ENCODE results near the gene BRD4.

BRD4 gene

DNA sequence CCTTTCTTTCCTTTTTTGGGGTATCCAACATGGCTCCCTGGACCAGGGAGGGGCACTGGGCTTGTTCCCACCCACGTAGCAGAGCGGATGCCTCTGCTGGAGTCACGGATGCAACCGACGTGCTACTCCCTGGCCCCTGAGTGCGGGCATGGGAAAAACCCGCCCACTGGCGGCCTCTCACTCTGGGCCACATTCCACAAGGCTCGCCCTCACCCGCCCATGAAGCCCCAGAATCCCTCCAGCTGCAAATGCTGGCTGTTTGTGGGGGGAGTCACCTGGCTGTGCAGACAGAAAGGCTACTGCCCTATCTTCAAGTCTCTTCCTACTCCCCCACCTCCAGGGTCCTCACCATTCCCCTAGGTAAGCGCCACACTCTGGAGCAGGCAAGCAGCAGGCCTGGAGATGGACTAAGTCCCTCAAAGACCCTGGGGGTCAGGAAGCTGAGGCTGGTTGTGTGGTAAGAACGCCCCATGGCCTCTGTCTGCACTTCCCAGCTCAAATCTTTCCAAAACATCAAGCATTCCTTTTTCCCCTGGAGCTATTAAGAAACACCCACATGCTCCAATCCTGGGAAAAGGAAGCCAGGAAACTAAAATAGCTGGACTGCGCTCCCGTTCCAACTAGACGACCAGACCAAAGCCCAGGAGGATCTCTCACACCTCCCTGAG, 82.2 kb downstream of the BRD4 start:
- Histone ChIP-seq H3K27me3 (ENCODE audit: insufficient read depth, low read depth, severe bottlenecking) (no peaks in the 10 kb centered on the region), H3K4me3 (ENCODE audit: low read depth, low read length) (no peak overlapping the region), H3K27ac (no peak overlapping the region), H3K36me3 (peaks cover 91% of the 10 kb centered on the region), H3K9me3 (ENCODE audit: severe bottlenecking) (no peaks in the 10 kb centered on the region)
- no peak for DNase-seq
- TF ChIP-seq, protein P1, sequence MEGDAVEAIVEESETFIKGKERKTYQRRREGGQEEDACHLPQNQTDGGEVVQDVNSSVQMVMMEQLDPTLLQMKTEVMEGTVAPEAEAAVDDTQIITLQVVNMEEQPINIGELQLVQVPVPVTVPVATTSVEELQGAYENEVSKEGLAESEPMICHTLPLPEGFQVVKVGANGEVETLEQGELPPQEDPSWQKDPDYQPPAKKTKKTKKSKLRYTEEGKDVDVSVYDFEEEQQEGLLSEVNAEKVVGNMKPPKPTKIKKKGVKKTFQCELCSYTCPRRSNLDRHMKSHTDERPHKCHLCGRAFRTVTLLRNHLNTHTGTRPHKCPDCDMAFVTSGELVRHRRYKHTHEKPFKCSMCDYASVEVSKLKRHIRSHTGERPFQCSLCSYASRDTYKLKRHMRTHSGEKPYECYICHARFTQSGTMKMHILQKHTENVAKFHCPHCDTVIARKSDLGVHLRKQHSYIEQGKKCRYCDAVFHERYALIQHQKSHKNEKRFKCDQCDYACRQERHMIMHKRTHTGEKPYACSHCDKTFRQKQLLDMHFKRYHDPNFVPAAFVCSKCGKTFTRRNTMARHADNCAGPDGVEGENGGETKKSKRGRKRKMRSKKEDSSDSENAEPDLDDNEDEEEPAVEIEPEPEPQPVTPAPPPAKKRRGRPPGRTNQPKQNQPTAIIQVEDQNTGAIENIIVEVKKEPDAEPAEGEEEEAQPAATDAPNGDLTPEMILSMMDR (IDR thresholded peaks at IDR 0.05; ENCODE audit: low read depth, low read length): no peak

DNA sequence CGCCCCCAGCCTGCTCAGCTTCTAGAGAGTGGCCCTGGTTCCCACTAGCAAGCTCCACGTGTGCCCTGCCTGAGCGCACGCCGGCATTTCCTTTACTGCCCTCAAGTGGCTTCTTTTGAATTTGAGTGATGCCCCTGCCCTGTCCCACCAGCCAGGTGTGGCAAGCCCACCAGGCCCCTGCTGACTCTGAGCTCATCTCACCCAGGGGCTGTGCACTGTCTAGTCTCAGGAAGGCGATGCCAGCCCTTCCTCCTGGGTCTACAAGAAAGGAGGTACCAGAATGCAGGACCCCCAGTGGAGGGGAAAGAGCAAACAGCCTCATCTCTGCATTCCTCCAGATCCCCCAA, 82.8 kb downstream of the BRD4 start:
- Histone ChIP-seq H3K9me3 (ENCODE audit: severe bottlenecking) (no peaks in the 10 kb centered on the region), H3K36me3 (peaks cover 93% of the 10 kb centered on the region), H3K27ac (no peak overlapping the region), H3K27me3 (ENCODE audit: insufficient read depth, low read depth, severe bottlenecking) (no peaks in the 10 kb centered on the region), H3K4me3 (ENCODE audit: low read depth, low read length) (no peak overlapping the region)
- no peak for DNase-seq
- TF ChIP-seq, protein P1 (IDR thresholded peaks at IDR 0.05; ENCODE audit: low read depth, low read length): no peak

DNA sequence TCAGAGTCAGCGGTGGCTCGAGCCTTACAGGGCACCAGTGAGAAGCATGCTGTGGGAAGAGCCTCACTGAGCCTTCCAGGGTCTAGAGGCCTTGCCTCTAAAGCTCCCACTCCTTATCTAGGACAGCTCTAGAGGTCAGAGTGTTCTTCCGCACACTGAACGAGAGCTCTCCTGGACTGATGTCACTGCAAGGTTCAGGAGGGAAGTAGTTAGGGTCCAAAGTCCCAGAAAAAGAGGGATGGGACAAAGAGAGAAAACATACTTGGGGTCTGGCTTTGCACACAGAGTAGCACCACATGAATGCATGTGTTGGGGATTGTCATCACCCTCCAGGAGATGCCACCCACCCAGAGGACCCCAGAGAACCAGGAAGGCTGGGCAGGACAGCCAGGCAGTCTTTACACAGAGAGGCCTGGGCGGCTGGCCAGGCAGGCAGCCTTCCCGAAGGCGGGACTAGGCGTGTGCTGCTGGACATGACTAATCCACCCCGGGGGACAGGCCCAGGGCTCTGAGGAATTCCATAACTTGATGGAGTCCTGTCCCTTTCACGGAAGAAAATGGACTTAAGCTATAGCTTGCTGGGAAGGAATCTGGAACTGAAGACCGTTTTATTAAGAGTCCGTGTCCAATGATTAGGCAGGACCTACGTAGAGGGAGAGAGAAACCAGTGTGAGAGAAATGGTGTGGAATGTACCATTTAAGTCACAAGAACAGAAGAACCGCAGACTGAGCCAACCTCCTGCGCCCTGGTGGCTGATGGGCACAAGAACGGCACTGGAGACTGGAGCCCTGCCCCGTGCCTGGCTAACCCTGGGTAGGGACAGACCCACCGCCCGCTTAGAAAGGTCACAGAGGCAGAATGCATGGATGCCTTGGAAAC, 83.5 kb downstream of the BRD4 start:
- Histone ChIP-seq H3K9me3 (ENCODE audit: severe bottlenecking) (no peaks in the 10 kb centered on the region), H3K4me3 (ENCODE audit: low read depth, low read length) (no peak overlapping the region), H3K27me3 (ENCODE audit: insufficient read depth, low read depth, severe bottlenecking) (no peaks in the 10 kb centered on the region), H3K36me3 (peaks cover 89% of the 10 kb centered on the region), H3K27ac (no peak overlapping the region)
- TF ChIP-seq, protein P1 (IDR thresholded peaks at IDR 0.05; ENCODE audit: low read depth, low read length): no peak
- DNase-seq: no peak

DNA sequence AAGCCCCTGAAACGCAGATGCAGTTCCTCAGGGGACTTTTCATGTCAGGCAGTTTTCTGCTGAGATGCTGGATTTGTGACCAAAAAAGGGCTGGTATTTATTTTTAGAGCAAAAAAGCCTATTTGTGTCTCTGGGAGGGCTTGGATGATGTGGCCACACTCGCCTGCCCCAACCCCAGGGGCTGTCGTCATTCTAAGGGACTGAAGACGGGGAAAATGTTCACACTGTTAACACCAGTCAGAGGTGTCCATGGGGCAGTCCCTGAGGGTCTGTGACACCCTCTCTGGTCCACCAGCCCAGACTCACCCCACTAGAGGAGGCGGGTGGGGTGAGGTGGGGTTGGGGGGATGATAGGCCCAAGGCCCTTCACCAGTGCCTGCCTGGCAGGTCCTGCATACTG, 84.2 kb downstream of the BRD4 start:
- H3K27ac ChIP-seq: no peak overlapping the region
- no peak overlapping the region for H3K4me3 ChIP-seq (ENCODE audit: low read depth, low read length)
- peaks cover 87% of the 10 kb centered on the region for H3K36me3 ChIP-seq
- H3K9me3 ChIP-seq (ENCODE audit: severe bottlenecking): no peaks in the 10 kb centered on the region
- DNase-seq: no peak
- H3K27me3 ChIP-seq (ENCODE audit: insufficient read depth, low read depth, severe bottlenecking): no peaks in the 10 kb centered on the region
- TF ChIP-seq, protein P1 (IDR thresholded peaks at IDR 0.05; ENCODE audit: low read depth, low read length): no peak

DNA sequence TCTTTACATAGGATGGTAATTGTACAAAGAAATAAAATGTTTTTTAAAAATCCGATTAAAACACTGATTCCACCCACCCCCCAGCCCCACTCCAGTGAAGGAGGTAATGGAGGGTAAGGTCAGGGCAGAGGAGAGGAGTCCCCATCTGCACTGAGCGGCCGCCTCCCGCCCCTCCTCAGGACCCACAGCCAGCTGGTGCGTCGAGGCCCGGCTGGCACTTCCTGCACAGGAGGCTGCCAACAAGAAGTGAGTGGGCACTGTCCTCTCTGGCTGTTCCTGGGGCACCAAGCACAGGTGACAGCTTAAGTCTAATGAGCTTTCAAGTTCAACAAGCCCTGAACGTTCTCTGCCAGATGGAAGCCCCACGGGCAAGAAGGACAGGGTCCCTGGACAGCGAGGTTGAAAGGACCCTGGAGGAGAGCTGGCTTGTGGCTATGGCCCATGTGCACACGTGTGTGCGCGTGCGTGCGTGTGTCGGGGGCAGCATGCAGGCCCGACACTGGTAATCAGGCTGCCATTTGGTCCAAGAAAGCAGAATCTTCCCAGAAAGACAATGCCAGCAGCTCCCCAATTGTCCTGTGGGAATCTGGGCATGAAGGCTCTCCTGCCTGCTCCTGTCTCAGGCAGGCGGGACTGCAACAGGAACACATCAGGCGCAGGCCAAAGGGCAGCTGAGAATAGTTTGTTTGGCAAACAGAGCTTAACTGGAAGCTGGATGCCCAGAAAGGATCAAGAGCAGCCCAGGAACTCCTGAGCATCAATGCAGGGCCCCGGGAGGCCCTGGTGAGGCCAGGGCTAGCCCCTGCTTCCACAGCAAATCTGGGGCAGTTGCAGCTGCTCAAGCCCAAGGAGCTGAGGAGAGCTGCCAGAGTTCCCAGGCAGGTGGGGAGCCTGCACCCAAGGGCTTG, 85.0 kb downstream of the BRD4 start:
- Histone ChIP-seq H3K9me3 (ENCODE audit: severe bottlenecking) (no peaks in the 10 kb centered on the region), H3K36me3 (peaks cover 82% of the 10 kb centered on the region), H3K27me3 (ENCODE audit: insufficient read depth, low read depth, severe bottlenecking) (no peaks in the 10 kb centered on the region), H3K27ac (no peak overlapping the region), H3K4me3 (ENCODE audit: low read depth, low read length) (no peak overlapping the region)
- TF ChIP-seq, protein P1 (IDR thresholded peaks at IDR 0.05; ENCODE audit: low read depth, low read length): no peak
- no peak for DNase-seq

Data from WERI-Rb-1 (cell line).